GM12878 (cell line): ENCODE measurements around the gene AP2A2. TPM values are rescaled to one million over a fixed set of nuclear protein-coding genes. Genes with fewer than 3 reads are reported as not detected.

Experiments used
- ATAC-seq: fragments of 200-7000 bp; cut with Tn5 transposase; 3 replicates; pipeline ENCODE4 v1.9.1; 2020; ENCODE audit warnings: mild to moderate bottlenecking, moderate library complexity
- BruUV-seq: library from RNA; stranded (reverse); fragments of 400-500 nt; replicated peaks from 2 replicates; lab custom pipeline; 2021; lab: Mats Ljungman, UMichigan
- CTCF ChIA-PET: fragments of 300-600 bp; sonication (Branson Sonifier 250); formaldehyde crosslinking; extraction: SDS; loops from one replicate; lab custom pipeline; 2021; ENCODE audit warnings: inconsistent platforms; lab: Yijun Ruan, JAX
- POLR2A ChIA-PET: fragments of 350-600 bp; formaldehyde crosslinking; extraction: SDS; loops from one replicate; lab custom pipeline; 2021; ENCODE audit warnings: inconsistent platforms; lab: Charles Lee
- RAD21 ChIA-PET: fragments of 300-600 bp; sonication (Branson Sonifier 250); formaldehyde crosslinking; loops from one replicate; lab custom pipeline; 2023; ENCODE audit warnings: antibody characterized with exemption; ENCODE audit not compliant: unreplicated experiment; lab: Charles Lee
- SMC1A ChIA-PET: fragments of 300-600 bp; sonication (Branson Sonifier 250); formaldehyde crosslinking; loops from one replicate; lab custom pipeline; 2023; ENCODE audit not compliant: unreplicated experiment, uncharacterized antibody; lab: Charles Lee
- DNase-seq: peaks from one replicate; pipeline ENCODE4 v3.0.0-alpha.2; 2011; ENCODE audit warnings: low read depth, low spot score
- FAIRE-seq: peaks from 3 replicates; lab custom pipeline; 2011; peaks lifted over from hg19 to GRCh38; lab: Jason Lieb, UNC
- H2AFZ ChIP-seq: 2 replicates; pipeline ENCODE4 v1.6.0; 2011; ENCODE audit warnings: low read depth, low read length, control low read depth; ENCODE audit not compliant: control insufficient read depth
- H3K27ac ChIP-seq: 2 replicates; pipeline ENCODE4 v1.5.1; 2011; ENCODE audit warnings: control low read depth; ENCODE audit not compliant: control insufficient read depth, insufficient read depth
- H3K27me3 ChIP-seq, 2 experiments: replicated peaks in 1 of 2; 2 replicates each; pipeline versions ENCODE4 v1.6.0 to v1.6.1; 2011; ENCODE audit warnings: low read length in 1 of 2; ENCODE audit not compliant: control insufficient read depth in 2 of 2, insufficient read depth in 2 of 2
- H3K36me3 ChIP-seq, 2 experiments: 2 replicates each; pipeline ENCODE4 v1.5.1; 2011; ENCODE audit warnings: low read length in 1 of 2; ENCODE audit not compliant: control insufficient read depth in 2 of 2, insufficient read depth in 2 of 2
- H3K4me1 ChIP-seq: 2 replicates; pipeline ENCODE4 v1.6.1; 2011; ENCODE audit warnings: mild to moderate bottlenecking, low read length, moderate library complexity, mixed read lengths; ENCODE audit not compliant: control insufficient read depth, insufficient read depth
- H3K4me2 ChIP-seq: 2 replicates; pipeline ENCODE4 v1.6.0; 2011; ENCODE audit warnings: control low read depth; ENCODE audit not compliant: control insufficient read depth, insufficient read depth
- H3K4me3 ChIP-seq: fragments of 200-600 bp; sonication (generic); 2 replicates; pipeline ENCODE4 v1.5.1; 2016
- H3K79me2 ChIP-seq: 2 replicates; pipeline ENCODE4 v1.6.0; 2011; ENCODE audit warnings: low read length; ENCODE audit not compliant: control insufficient read depth, insufficient read depth
- H3K9ac ChIP-seq: 2 replicates; pipeline ENCODE4 v1.8.0; 2011; ENCODE audit warnings: low read length, control low read depth, mixed read lengths; ENCODE audit not compliant: control insufficient read depth, insufficient read depth
- H3K9me3 ChIP-seq: replicated peaks from 3 replicates; pipeline ENCODE4 v1.5.1; 2011; ENCODE audit warnings: mild to moderate bottlenecking, low read length; ENCODE audit not compliant: control insufficient read depth, insufficient read depth
- H4K20me1 ChIP-seq: 2 replicates; pipeline ENCODE4 v1.6.0; 2011; ENCODE audit not compliant: control insufficient read depth, insufficient read depth
- ATF7 ChIP-seq: fragments of 450-650 bp; IDR thresholded peaks from 2 replicates; pipeline ENCODE4 v1.6.1; 2016; ENCODE audit warnings: low read depth, mild to moderate bottlenecking
- BCL11A ChIP-seq: IDR thresholded peaks from 2 replicates; pipeline ENCODE4 v1.6.1; 2011; ENCODE audit warnings: low read depth, low read length
- BRCA1 ChIP-seq: IDR thresholded peaks from 2 replicates; pipeline ENCODE4 v1.6.1; 2011; ENCODE audit warnings: low read depth, low read length, improper control_type of control experiment
- CBX5 ChIP-seq: sonication (generic); IDR thresholded peaks from 2 replicates; pipeline ENCODE4 v1.6.1; 2016; ENCODE audit warnings: low read depth, moderate library complexity, mild to moderate bottlenecking, inconsistent platforms
- GATAD2B ChIP-seq: fragments of 450-650 bp; conservative IDR thresholded peaks from 2 replicates; pipeline ENCODE4 v1.6.1; 2017; ENCODE audit warnings: low read depth, mild to moderate bottlenecking, moderate library complexity
- HDAC6 ChIP-seq: fragments of 200-600 bp; sonication (generic); IDR thresholded peaks from one replicate; pipeline ENCODE4 v1.8.0; 2017; ENCODE audit warnings: antibody characterized with exemption; ENCODE audit not compliant: unreplicated experiment
- IKZF2 ChIP-seq, 2 experiments: fragments of 450-650 bp; IDR thresholded peaks; 2 replicates each; pipeline ENCODE4 v1.6.1; 2017; ENCODE audit warnings: mild to moderate bottlenecking in 2 of 2, moderate library complexity in 2 of 2
- IRF4 ChIP-seq: IDR thresholded peaks from 2 replicates; pipeline ENCODE4 v1.6.1; 2011; ENCODE audit warnings: low read depth, low read length
- MTA2 ChIP-seq: fragments of 450-650 bp; IDR thresholded peaks from 2 replicates; pipeline ENCODE4 v1.6.1; 2016; ENCODE audit warnings: low read depth, mild to moderate bottlenecking, moderate library complexity
- RAD51 ChIP-seq: fragments of 450-650 bp; IDR thresholded peaks from 2 replicates; pipeline ENCODE4 v1.6.1; 2016; ENCODE audit warnings: moderate library complexity, mild to moderate bottlenecking, inconsistent platforms
- TCF12 ChIP-seq: IDR thresholded peaks from 2 replicates; pipeline ENCODE4 v1.6.1; 2011; ENCODE audit warnings: low read depth, mild to moderate bottlenecking, low read length
- YY1 ChIP-seq: IDR thresholded peaks from 2 replicates; pipeline ENCODE4 v1.6.1; 2011; ENCODE audit warnings: low read depth, mild to moderate bottlenecking, low read length
- WGBS: methylation state at CpG from one replicate; pipeline ENCODE4 v1.1.6; 2016; ENCODE audit warnings: low lambda C conversion rate; ENCODE audit not compliant: insufficient replicate concordance, insufficient coverage; ENCODE audit errors: missing lambda C conversion rate; 5-methylcytosine and 5-hydroxymethylcytosine counted together
- in situ Hi-C: fragments of 300-500 bp; cut with MboI; formaldehyde crosslinking; loops from 9 replicates; pipeline ENCODE4 v1.14.3; 2018; ENCODE audit warnings: mixed read lengths
- intact Hi-C: fragments of 100-400 bp; cut with micrococcal nuclease; formaldehyde crosslinking; loops from one replicate; pipeline ENCODE4 v1.14.2; 2022; ENCODE audit not compliant: unreplicated experiment
- polyA plus RNA-seq, 11 experiments: library from polyadenylated mRNA; depleted of rRNA in 4 of 11; unstranded in 6 of 11; stranded (reverse) in 5 of 11; fragments of >200 nt; fragmentation: Nextera tagmentation in 4 of 11; fragmentation: Illumina TruSeq in 1 of 11; extraction: Ambion mirVana in 4 of 11; extraction: Trizol in 1 of 11; gene quantifications; 1 replicate in 1 of 11; 2 replicates in 10 of 11; pipeline versions ENCODE4 v1.2.1 to v1.2.3, GENCODE V29; 2011 to 2016; ENCODE audit warnings: inconsistent platforms in 2 of 11, missing spikeins in 2 of 11, low read depth in 1 of 11
- total RNA-seq, 4 experiments: library from RNA; depleted of rRNA in 3 of 4; stranded (reverse); fragments of >200 nt in 3 of 4; fragmentation: Illumina TruSeq in 1 of 4; extraction: Trizol in 1 of 4; gene quantifications; 2 replicates each; pipeline versions ENCODE4 v1.2.1 to v1.2.3, GENCODE V29; 2013 to 2021
- TF ChIP-seq, protein P1 (sequence below): fragments of 450-650 bp; IDR thresholded peaks from 2 replicates; pipeline ENCODE4 v1.6.1; 2017; ENCODE audit warnings: mild to moderate bottlenecking, moderate library complexity

Gene AP2A2
- total and polyA plus RNA-seq, 10 of the 15 experiments (the other 5 are each of a cell fraction or from before 2014, with no cell fraction given) = 0.58 to 48.8 (median 18.2) TPM

DNA sequence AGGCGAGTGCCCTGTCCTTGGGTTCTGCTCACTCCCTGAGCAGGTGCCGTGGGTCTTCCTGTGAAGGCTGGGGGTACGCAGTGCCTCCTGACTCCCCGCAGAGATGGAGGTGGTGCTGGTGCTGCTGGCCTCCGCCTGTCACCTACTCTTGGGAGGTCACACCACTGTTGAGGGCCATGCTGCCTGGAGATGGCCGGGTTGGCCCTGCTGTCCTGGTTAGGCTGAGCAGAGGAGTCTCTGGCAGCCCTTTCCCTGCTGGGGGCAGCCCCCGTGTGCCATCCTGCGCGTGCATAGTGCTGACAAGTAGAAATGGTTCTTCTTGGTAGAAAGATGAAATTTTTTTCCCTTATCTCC lies 61.3 kb downstream of the AP2A2 start:
- peaks cover 10 to 30% of the 10 kb centered on the region in 2 experiments for H3K36me3 ChIP-seq
- TF ChIP-seq HDAC6 (no peak), MTA2 (no peak), BRCA1 (no peak), CBX5 (no peak), GATAD2B (no peak), YY1 (no peak), BCL11A (no peak), ATF7 (no peak), IKZF2 (IDR thresholded peaks at IDR 0.05) (no peak), RAD51 (no peak), TCF12 (no peak), IRF4 (no peak)
- TF ChIP-seq, protein P1, sequence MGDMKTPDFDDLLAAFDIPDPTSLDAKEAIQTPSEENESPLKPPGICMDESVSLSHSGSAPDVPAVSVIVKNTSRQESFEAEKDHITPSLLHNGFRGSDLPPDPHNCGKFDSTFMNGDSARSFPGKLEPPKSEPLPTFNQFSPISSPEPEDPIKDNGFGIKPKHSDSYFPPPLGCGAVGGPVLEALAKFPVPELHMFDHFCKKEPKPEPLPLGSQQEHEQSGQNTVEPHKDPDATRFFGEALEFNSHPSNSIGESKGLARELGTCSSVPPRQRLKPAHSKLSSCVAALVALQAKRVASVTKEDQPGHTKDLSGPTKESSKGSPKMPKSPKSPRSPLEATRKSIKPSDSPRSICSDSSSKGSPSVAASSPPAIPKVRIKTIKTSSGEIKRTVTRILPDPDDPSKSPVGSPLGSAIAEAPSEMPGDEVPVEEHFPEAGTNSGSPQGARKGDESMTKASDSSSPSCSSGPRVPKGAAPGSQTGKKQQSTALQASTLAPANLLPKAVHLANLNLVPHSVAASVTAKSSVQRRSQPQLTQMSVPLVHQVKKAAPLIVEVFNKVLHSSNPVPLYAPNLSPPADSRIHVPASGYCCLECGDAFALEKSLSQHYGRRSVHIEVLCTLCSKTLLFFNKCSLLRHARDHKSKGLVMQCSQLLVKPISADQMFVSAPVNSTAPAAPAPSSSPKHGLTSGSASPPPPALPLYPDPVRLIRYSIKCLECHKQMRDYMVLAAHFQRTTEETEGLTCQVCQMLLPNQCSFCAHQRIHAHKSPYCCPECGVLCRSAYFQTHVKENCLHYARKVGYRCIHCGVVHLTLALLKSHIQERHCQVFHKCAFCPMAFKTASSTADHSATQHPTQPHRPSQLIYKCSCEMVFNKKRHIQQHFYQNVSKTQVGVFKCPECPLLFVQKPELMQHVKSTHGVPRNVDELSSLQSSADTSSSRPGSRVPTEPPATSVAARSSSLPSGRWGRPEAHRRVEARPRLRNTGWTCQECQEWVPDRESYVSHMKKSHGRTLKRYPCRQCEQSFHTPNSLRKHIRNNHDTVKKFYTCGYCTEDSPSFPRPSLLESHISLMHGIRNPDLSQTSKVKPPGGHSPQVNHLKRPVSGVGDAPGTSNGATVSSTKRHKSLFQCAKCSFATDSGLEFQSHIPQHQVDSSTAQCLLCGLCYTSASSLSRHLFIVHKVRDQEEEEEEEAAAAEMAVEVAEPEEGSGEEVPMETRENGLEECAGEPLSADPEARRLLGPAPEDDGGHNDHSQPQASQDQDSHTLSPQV = no peak
- ATAC-seq = no peak

More for the DNA sequence above, 61.3 kb downstream of the AP2A2 start:
- Histone ChIP-seq H3K27me3 (no peaks in the 10 kb centered on the region), H3K4me3 (no peak overlapping the region), H4K20me1 (no peaks in the 10 kb centered on the region), H3K9me3 (no peaks in the 10 kb centered on the region), H3K4me2 (no peak overlapping the region), H2AFZ (no peak overlapping the region), H3K27ac (no peak overlapping the region), H3K79me2 (no peaks in the 10 kb centered on the region), H3K4me1 (no peaks in the 10 kb centered on the region), H3K9ac (no peak overlapping the region)
- no TSS peak for BruUV-seq
- ChIA-PET RAD21 (no interaction called here), SMC1A (no interaction called here), POLR2A (no interaction called here), CTCF (no interaction called here)
- intact Hi-C loops (no loop called here), in situ Hi-C loops (no loop called here)
- no peak for FAIRE-seq
- no peak for DNase-seq
- over 99% methylated on average over 9 of the region's 9 CpGs for WGBS
